GM23338 (cell line): ENCODE measurements around the gene BPNT1. TPM values are rescaled to one million over a fixed set of nuclear protein-coding genes. Genes with fewer than 3 reads are reported as not detected.

Source experiments
- ATAC-seq: fragments of 200-7000 bp; cut with Tn5 transposase; 3 replicates; pipeline ENCODE4 v1.9.1; 2020
- DNase-seq: peaks from one replicate; pipeline ENCODE4 v3.0.0-alpha.2; 2015; ENCODE audit warnings: low spot score
- H2AFZ ChIP-seq: fragments of 200-600 bp; sonication (generic); 2 replicates; pipeline ENCODE4 v1.8.0; 2016; ENCODE audit warnings: antibody characterized with exemption, mild to moderate bottlenecking, moderate library complexity
- H3F3A ChIP-seq: fragments of 200-600 bp; sonication (generic); replicated peaks from 2 replicates; pipeline ENCODE4 v1.8.0; 2017; ENCODE audit warnings: antibody characterized with exemption, mixed run types, low read depth
- H3K27ac ChIP-seq: fragments of 200-600 bp; sonication (generic); 2 replicates; pipeline ENCODE4 v1.6.1; 2016; ENCODE audit warnings: low read depth
- H3K27me3 ChIP-seq: fragments of 200-600 bp; sonication (generic); 2 replicates; pipeline ENCODE4 v1.8.0; 2016; ENCODE audit warnings: mild to moderate bottlenecking, mixed run types, moderate library complexity; ENCODE audit not compliant: insufficient read depth
- H3K36me3 ChIP-seq: fragments of 200-600 bp; sonication (generic); 2 replicates; pipeline ENCODE4 v1.8.0; 2016; ENCODE audit warnings: mild to moderate bottlenecking; ENCODE audit not compliant: insufficient read depth
- H3K4me1 ChIP-seq: fragments of 200-600 bp; sonication (generic); 2 replicates; pipeline ENCODE4 v1.8.0; 2016; ENCODE audit warnings: mild to moderate bottlenecking, moderate library complexity; ENCODE audit not compliant: insufficient read depth
- H3K4me2 ChIP-seq: fragments of 200-600 bp; sonication (generic); 2 replicates; pipeline ENCODE4 v1.7.1; 2017; ENCODE audit warnings: mixed run types
- H3K4me3 ChIP-seq: fragments of 200-600 bp; sonication (generic); 2 replicates; pipeline ENCODE4 v1.6.1; 2016; ENCODE audit warnings: mixed run types
- H3K79me2 ChIP-seq: fragments of 200-600 bp; sonication (generic); replicated peaks from 2 replicates; pipeline ENCODE4 v1.8.0; 2017; ENCODE audit warnings: mild to moderate bottlenecking; ENCODE audit not compliant: insufficient read depth
- H3K9me2 ChIP-seq: fragments of 200-600 bp; sonication (generic); 2 replicates; pipeline ENCODE4 v1.8.0; 2017; ENCODE audit not compliant: insufficient read depth
- H4K20me1 ChIP-seq: fragments of 200-600 bp; sonication (generic); replicated peaks from 2 replicates; pipeline ENCODE4 v1.8.0; 2017; ENCODE audit warnings: mild to moderate bottlenecking; ENCODE audit not compliant: insufficient read depth
- H3K27ac Mint-ChIP-seq: 2 replicates; pipeline ENCODE4 v1.8.0; 2020; ENCODE audit warnings: inconsistent platforms, mild to moderate bottlenecking, moderate library complexity, mixed read lengths
- H3K27me3 Mint-ChIP-seq: 3 replicates; pipeline ENCODE4 v1.8.0; 2022; ENCODE audit warnings: low read depth, mild to moderate bottlenecking, moderate library complexity, mixed read lengths, inconsistent platforms; ENCODE audit not compliant: insufficient read depth, poor library complexity
- H3K36me3 Mint-ChIP-seq: 3 replicates; pipeline ENCODE4 v1.8.0; 2021; ENCODE audit warnings: low read depth, mild to moderate bottlenecking, inconsistent platforms, moderate library complexity, mixed read lengths
- H3K4me1 Mint-ChIP-seq: 3 replicates; pipeline ENCODE4 v1.8.0; 2020; ENCODE audit warnings: mild to moderate bottlenecking, inconsistent platforms, mixed read lengths
- H3K4me3 Mint-ChIP-seq: 3 replicates; pipeline ENCODE4 v1.8.0; 2021; ENCODE audit warnings: moderate library complexity, mild to moderate bottlenecking, inconsistent platforms, mixed read lengths
- H3K9me3 Mint-ChIP-seq: 3 replicates; pipeline ENCODE4 v1.8.0; 2020; ENCODE audit warnings: moderate library complexity, mild to moderate bottlenecking, inconsistent platforms, mixed read lengths
- CREB1 ChIP-seq: fragments of 250-450 bp; sonication (Bioruptor Pico); IDR thresholded peaks from 2 replicates; pipeline ENCODE4 v1.5.0; 2020; ENCODE audit warnings: low read depth, mild to moderate bottlenecking, moderate library complexity
- CTCF ChIP-seq, 2 experiments: fragments of 200-600 bp in 1 of 2; sonication (generic) in 1 of 2; conservative IDR thresholded peaks; 2 replicates each; pipeline versions ENCODE4 v1.5.1 to v1.6.1; 2016 to 2017; ENCODE audit warnings: antibody characterized with exemption in 2 of 2, low read depth in 2 of 2, mild to moderate bottlenecking in 2 of 2, moderate library complexity in 1 of 2
- ETS1 ChIP-seq: IDR thresholded peaks from 2 replicates; pipeline ENCODE4 v1.6.1; 2016; ENCODE audit warnings: antibody characterized with exemption
- EZH2 ChIP-seq: fragments of 200-600 bp; sonication (generic); IDR thresholded peaks from one replicate; pipeline ENCODE4 v1.8.0; 2017; ENCODE audit warnings: antibody characterized with exemption, mild to moderate bottlenecking, low read depth; ENCODE audit not compliant: unreplicated experiment
- EZH2phosphoT487 ChIP-seq: fragments of 200-600 bp; sonication (generic); IDR thresholded peaks from one replicate; pipeline ENCODE4 v1.8.1; 2018; ENCODE audit warnings: antibody characterized with exemption; ENCODE audit not compliant: unreplicated experiment
- JUNB ChIP-seq: IDR thresholded peaks from one replicate; pipeline ENCODE4 v1.6.1; 2016; ENCODE audit warnings: antibody characterized with exemption; ENCODE audit not compliant: unreplicated experiment
- NANOG ChIP-seq: IDR thresholded peaks from 2 replicates; pipeline ENCODE4 v1.6.1; 2016; ENCODE audit warnings: antibody characterized with exemption, borderline replicate concordance
- POLR2AphosphoS5 ChIP-seq: IDR thresholded peaks from 2 replicates; pipeline ENCODE4 v1.6.1; 2016; ENCODE audit warnings: antibody characterized with exemption, low read depth
- REST ChIP-seq: IDR thresholded peaks from one replicate; pipeline ENCODE4 v1.6.1; 2018; ENCODE audit warnings: antibody characterized with exemption; ENCODE audit not compliant: unreplicated experiment
- STAT1 ChIP-seq: IDR thresholded peaks from one replicate; pipeline ENCODE4 v1.6.1; 2016; ENCODE audit warnings: antibody characterized with exemption; ENCODE audit not compliant: unreplicated experiment
- ZNF114 ChIP-seq: fragments of 250-450 bp; sonication (Bioruptor Pico); IDR thresholded peaks from 2 replicates; pipeline ENCODE4 v1.5.0; 2020; ENCODE audit warnings: mild to moderate bottlenecking, moderate library complexity
- ZNF331 ChIP-seq: fragments of 250-450 bp; sonication (Bioruptor Pico); IDR thresholded peaks from 2 replicates; pipeline ENCODE4 v1.5.0; 2020; ENCODE audit warnings: low read depth, mild to moderate bottlenecking, moderate library complexity
- polyA plus RNA-seq: library from polyadenylated mRNA; unstranded; fragments of >200 nt; fragmentation: Nextera tagmentation; extraction: Ambion mirVana; gene quantifications from 2 replicates; pipeline ENCODE4 v1.2.1, GENCODE V29; 2016
- total RNA-seq: library from RNA; depleted of rRNA; stranded (reverse); fragments of >200 nt; shearing (Covaris generic); gene quantifications from 2 replicates; pipeline ENCODE4 v1.2.3, GENCODE V29; 2014
- TF ChIP-seq, protein P1 (sequence below): fragments of 250-450 bp; sonication (Bioruptor Pico); IDR thresholded peaks from 2 replicates; pipeline ENCODE4 v1.5.0; 2020; ENCODE audit warnings: mild to moderate bottlenecking, moderate library complexity

The BPNT1 gene
- total and polyA plus RNA-seq, 2 experiments from 2014 or later, result 9.6 to 17.2 TPM

- Histone ChIP-seq H3F3A (no peaks in the 10 kb centered on the region), H2AFZ (no peak overlapping the region), H4K20me1 (0 out of 2 replicates have a peak, but pooled peaks cover 3% of the 10 kb centered on the region), H3K4me3 (no peak overlapping the region), H3K27ac (peak overlapping the region; percentile 48; the same call in 1 of the 2 replicates), H3K4me1 (no peaks in the 10 kb centered on the region), H3K36me3 (peaks cover 34% of the 10 kb centered on the region), H3K79me2 (no peaks in the 10 kb centered on the region; the same call in 1 of the 2 replicates), H3K27me3 (no peaks in the 10 kb centered on the region), H3K9me2 (no peaks in the 10 kb centered on the region), H3K4me2 (no peak overlapping the region)
- Mint-ChIP-seq H3K27me3 (no peaks in the 10 kb centered on the region), H3K9me3 (no peaks in the 10 kb centered on the region), H3K36me3 (peaks cover 55% of the 10 kb centered on the region), H3K27ac (no peak overlapping the region), H3K4me3 (no peak overlapping the region), H3K4me1 (no peaks in the 10 kb centered on the region)
- DNase-seq, result no peak
- TF ChIP-seq CTCF (conservative IDR thresholded peaks at IDR 0.05; ENCODE audit: low read depth in 2 of 2), result no peak
- TF ChIP-seq NANOG, result no peak
- TF ChIP-seq ETS1, result no peak
- no peak for TF ChIP-seq STAT1
- TF ChIP-seq CREB1, result no peak
- TF ChIP-seq JUNB, result no peak
- TF ChIP-seq EZH2phosphoT487, result no peak
- no peak for TF ChIP-seq ZNF114 (CRISPR knock-in tag)
- TF ChIP-seq EZH2, result no peak
- TF ChIP-seq, protein P1, sequence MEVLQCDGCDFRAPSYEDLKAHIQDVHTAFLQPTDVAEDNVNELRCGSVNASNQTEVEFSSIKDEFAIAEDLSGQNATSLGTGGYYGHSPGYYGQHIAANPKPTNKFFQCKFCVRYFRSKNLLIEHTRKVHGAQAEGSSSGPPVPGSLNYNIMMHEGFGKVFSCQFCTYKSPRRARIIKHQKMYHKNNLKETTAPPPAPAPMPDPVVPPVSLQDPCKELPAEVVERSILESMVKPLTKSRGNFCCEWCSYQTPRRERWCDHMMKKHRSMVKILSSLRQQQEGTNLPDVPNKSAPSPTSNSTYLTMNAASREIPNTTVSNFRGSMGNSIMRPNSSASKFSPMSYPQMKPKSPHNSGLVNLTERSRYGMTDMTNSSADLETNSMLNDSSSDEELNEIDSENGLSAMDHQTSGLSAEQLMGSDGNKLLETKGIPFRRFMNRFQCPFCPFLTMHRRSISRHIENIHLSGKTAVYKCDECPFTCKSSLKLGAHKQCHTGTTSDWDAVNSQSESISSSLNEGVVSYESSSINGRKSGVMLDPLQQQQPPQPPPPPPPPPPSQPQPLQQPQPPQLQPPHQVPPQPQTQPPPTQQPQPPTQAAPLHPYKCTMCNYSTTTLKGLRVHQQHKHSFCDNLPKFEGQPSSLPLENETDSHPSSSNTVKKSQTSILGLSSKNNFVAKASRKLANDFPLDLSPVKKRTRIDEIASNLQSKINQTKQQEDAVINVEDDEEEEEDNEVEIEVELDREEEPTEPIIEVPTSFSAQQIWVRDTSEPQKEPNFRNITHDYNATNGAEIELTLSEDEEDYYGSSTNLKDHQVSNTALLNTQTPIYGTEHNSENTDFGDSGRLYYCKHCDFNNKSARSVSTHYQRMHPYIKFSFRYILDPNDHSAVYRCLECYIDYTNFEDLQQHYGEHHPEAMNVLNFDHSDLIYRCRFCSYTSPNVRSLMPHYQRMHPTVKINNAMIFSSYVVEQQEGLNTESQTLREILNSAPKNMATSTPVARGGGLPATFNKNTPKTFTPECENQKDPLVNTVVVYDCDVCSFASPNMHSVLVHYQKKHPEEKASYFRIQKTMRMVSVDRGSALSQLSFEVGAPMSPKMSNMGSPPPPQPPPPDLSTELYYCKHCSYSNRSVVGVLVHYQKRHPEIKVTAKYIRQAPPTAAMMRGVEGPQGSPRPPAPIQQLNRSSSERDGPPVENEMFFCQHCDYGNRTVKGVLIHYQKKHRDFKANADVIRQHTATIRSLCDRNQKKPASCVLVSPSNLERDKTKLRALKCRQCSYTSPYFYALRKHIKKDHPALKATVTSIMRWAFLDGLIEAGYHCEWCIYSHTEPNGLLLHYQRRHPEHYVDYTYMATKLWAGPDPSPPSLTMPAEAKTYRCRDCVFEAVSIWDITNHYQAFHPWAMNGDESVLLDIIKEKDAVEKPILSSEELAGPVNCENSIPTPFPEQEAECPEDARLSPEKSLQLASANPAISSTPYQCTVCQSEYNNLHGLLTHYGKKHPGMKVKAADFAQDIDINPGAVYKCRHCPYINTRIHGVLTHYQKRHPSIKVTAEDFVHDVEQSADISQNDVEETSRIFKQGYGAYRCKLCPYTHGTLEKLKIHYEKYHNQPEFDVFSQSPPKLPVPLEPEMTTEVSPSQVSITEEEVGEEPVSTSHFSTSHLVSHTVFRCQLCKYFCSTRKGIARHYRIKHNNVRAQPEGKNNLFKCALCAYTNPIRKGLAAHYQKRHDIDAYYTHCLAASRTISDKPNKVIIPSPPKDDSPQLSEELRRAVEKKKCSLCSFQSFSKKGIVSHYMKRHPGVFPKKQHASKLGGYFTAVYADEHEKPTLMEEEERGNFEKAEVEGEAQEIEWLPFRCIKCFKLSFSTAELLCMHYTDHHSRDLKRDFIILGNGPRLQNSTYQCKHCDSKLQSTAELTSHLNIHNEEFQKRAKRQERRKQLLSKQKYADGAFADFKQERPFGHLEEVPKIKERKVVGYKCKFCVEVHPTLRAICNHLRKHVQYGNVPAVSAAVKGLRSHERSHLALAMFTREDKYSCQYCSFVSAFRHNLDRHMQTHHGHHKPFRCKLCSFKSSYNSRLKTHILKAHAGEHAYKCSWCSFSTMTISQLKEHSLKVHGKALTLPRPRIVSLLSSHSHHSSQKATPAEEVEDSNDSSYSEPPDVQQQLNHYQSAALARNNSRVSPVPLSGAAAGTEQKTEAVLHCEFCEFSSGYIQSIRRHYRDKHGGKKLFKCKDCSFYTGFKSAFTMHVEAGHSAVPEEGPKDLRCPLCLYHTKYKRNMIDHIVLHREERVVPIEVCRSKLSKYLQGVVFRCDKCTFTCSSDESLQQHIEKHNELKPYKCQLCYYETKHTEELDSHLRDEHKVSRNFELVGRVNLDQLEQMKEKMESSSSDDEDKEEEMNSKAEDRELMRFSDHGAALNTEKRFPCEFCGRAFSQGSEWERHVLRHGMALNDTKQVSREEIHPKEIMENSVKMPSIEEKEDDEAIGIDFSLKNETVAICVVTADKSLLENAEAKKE, result no peak
- TF ChIP-seq POLR2AphosphoS5, result no peak
- TF ChIP-seq REST, result no peak
- no peak for TF ChIP-seq ZNF331 (CRISPR knock-in tag)
- no peak for ATAC-seq
These were observed 46.2 kb upstream of the BPNT1 start for GRCh38 chr1:220135755-220136154.
